ENCODE results near the gene SH3YL1. TPM values are rescaled to one million over a fixed set of nuclear protein-coding genes. Genes with fewer than 3 reads are reported as not detected.

The SH3YL1 gene, protein sequence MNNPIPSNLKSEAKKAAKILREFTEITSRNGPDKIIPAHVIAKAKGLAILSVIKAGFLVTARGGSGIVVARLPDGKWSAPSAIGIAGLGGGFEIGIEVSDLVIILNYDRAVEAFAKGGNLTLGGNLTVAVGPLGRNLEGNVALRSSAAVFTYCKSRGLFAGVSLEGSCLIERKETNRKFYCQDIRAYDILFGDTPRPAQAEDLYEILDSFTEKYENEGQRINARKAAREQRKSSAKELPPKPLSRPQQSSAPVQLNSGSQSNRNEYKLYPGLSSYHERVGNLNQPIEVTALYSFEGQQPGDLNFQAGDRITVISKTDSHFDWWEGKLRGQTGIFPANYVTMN
- total RNA-seq (2022; extraction: Qiagen RNA extraction) = 8.1 to 10.2 TPM (median 8.9 TPM) in 5 replicates

DNA sequence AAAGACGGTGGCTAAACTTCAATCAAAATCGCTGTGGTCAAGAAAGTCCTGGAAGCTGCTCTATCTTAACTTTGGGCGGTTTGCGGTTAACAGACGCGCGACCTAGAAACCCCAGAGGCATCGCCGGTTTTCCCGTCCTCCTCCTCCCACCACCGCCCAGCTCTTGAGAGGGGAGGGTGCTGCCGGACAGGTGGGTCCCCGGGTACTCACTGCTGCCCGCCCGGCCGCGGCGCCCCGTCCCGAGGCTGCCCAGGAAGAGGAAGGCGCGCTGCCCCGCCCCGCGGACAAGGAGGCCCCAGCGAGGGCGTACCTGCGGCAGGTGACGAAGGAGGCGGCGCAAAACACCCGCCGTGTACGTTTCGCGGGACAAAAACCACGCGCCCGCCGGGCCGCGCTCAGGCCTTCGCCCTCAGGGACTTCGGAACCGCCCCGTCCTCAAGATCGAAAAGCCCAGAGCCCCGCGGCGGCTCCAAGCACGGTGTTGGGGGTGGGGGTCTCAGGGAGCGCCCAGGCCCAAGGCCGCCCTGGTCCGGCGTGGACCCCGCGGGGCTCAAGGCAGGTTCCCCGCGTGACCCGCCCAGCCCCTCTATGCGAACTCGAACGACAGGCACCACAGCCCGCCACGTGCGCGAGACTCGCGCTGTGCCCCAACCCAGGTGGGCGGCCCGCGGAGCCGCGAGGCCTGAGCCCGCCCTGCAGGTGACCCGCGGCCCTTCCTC lies at the start of gene SH3YL1:
Gene SH3YL1, minus strand, starts transcription at position 259 of the 719 bp plus-strand sequence. Its CDS starts 48 bp downstream, at position 211.

DNA sequence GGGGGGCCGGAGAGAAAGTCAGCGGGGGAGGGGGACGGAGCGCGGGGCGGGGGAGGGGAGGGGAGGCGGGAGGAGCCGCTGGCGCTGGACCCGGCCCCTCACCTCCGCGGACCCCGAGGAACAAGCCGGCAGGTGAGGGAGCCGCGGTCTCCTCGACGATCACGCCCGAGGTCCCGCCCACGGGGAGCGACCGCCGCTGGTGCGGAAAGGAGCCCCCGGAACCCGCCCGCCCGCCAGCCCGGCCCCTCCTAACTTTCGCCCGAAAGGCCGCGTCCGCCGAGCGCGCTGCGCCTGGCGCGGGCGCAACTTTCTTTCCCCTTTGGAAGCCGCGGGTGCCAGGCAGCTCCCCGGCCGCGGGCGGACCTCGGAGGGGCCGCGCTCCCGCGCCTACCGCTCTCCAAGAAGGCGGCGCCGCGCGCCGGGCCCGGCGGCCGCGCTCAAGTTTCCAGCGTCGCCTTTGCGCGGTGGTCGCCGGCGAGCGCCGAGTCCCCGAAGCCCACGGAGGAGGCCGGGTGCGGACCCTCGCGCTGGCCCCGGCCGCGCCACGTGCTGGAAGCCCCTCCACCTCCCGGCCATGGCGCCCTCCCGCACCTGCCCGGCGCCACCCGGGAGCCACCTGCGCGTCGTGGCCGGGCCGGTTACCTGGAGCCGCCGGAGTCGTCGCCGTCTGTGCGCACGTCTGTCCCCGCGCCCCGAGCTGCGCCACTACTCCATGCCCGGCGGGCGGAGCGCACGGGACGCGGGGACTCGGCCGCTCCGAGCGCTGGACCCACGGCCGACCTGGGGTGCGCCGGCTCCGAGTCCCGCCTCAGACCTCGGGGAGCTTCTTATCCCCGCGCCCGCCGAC lies 24.3 kb upstream of the SH3YL1 start, which contains the start of gene ALKAL2:
Gene ALKAL2, minus strand, starts transcription at position 181 of the 847 bp plus-strand sequence. CDS start 256 bp downstream, outside the sequence.

DNA sequence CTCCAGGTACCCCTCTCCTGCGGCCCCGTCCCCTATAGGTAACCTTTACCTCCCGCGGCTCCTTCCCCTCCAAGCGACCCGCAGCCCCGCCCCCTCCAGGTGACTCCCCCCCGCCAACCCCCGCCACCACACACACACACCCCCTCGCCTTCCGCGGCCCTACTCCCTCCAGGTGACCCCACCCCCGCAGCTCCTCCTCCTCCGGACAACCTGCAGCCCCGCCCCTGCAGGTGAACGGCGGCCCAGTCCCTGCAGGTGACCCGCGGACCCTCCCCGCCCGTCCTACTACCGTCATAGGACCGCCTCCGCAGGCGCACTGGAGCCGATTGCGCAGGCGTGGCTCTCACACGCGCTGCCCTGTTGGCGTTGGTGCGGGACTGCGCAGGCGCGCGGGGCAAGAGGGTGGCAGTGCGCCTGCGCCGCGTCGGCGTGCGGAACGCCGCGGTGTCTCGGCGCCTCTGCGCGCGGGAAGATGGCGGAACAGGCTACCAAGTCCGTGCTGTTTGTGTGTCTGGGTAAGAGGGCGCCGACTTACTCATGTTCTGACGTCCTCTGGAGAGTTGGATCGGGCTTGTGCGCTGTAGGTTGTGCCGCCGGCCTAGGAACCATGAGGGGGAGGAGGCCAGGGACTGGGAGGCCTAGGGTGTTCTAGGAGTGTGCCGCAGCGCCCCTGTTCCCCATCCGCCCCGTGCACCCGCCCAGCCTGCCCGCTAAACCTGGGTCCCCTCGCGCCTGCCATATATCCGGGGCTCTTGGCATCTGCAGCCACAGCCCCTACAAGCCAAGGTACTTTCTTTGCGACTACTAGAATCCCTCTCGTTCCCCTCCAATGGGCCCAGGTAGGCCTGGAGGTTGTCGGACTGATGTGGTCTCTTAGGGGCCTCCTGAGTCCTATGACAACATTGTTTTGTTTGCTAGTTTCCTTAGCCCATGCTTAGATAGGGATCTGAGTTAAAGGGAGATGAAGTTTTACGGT lies 949 bp upstream of the SH3YL1 start, which contains the start of gene ACP1:
Gene ACP1, plus strand, starts transcription at position 455 of the 976 bp plus-strand sequence. Its CDS starts 18 bp downstream, at position 473.

Other genes with a start within 250 kb of the SH3YL1 start
- gene FAM110C, start 217.5 kb downstream of the SH3YL1 start, total RNA-seq (2022; extraction: Qiagen RNA extraction) = 0.17 to 0.40 TPM (median 0.32 TPM) in 5 replicates
- gene ACP1, start 915 bp upstream of the SH3YL1 start, total RNA-seq (2022; extraction: Qiagen RNA extraction) = 180 to 235 TPM (median 188 TPM) in 5 replicates
- gene ALKAL2, start 24.1 kb upstream of the SH3YL1 start, total RNA-seq (2022; extraction: Qiagen RNA extraction) = not detected in 5 replicates